Activated T-cell treated with anti-CD3 and anti-CD28 coated beads, Interleukin-2, amount 50 U/mL, for 72 hours (primary cell): ENCODE measurements around the gene LBHD1. TPM values are rescaled to one million over a fixed set of nuclear protein-coding genes. Genes with fewer than 3 reads are reported as not detected.
"Not testable (repeated sequence)": the region's sequence is repeated elsewhere in the genome, so short reads cannot be mapped to it uniquely, and the experiment has no call there.

ENCODE experiments used
- ATAC-seq, 2 donors: fragments of 150-1000 bp; cut with Tn5 transposase; replicated peaks in 1 of 2; 2 replicates each; pipeline ENCODE4 v1.10.0; 2021; ENCODE audit warnings: moderate library complexity in 2 of 2, mild to moderate bottlenecking in 1 of 2
- DNase-seq, 2 donors: peaks; one replicate each; pipeline ENCODE4 v3.0.0; 2021 to 2022; ENCODE audit warnings: mixed read lengths in 1 of 2
- H3K27ac Mint-ChIP-seq: one replicate; pipeline ENCODE4 v1.8.0; 2022; ENCODE audit warnings: mild to moderate bottlenecking, moderate library complexity, mixed read lengths
- H3K27me3 Mint-ChIP-seq: one replicate; pipeline ENCODE4 v1.8.0; 2022; ENCODE audit warnings: low read depth, mixed read lengths
- H3K36me3 Mint-ChIP-seq, 2 donors: one replicate each; pipeline ENCODE4 v1.8.0; 2022; ENCODE audit warnings: mixed read lengths in 2 of 2, mild to moderate bottlenecking in 1 of 2; ENCODE audit not compliant: insufficient read depth in 2 of 2
- H3K4me1 Mint-ChIP-seq: one replicate; pipeline ENCODE4 v1.8.0; 2022; ENCODE audit warnings: low read depth, mixed read lengths
- H3K4me3 Mint-ChIP-seq, 2 donors: one replicate each; pipeline ENCODE4 v1.8.0; 2022; ENCODE audit warnings: mild to moderate bottlenecking in 2 of 2, mixed read lengths in 2 of 2, moderate library complexity in 2 of 2
- H3K9me3 Mint-ChIP-seq, 2 donors: one replicate each; pipeline ENCODE4 v1.8.0; 2022; ENCODE audit warnings: mixed read lengths in 2 of 2
- total RNA-seq, 2 donors: library from RNA; stranded (reverse); gene quantifications; one replicate each; pipeline ENCODE4 v1.2.3, GENCODE V29; 2022

LBHD1 gene
- total RNA-seq, 2 donors from 2014 or later, result 9.9 to 13.0 TPM

DNA sequence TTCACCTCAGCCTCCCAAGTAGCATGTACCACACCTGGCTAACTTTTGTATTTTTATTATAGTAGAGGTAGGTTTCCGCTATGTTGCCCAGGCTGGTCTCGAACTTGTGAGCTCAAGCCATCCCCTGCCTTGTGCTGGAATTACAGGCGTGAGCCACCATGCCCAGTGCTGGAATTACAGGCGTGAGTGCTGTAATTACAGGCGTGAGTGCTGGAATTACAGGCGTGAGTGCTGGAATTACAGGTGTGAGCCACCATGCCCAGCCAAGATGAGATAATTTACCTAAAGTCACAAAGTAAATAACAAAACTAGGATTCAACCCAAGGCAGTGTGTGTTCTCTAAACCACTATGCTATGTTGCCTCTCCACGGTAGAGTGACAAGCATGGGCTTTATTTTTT, 10.5 kb upstream of the LBHD1 start:
- ATAC-seq (no peak), DNase-seq (no peak)
- Mint-ChIP-seq H3K36me3 (peaks cover 2 to 6% of the 10 kb centered on the region in 2 donors), H3K27me3 (no peaks in the 10 kb centered on the region), H3K4me3 (no peak overlapping the region), H3K27ac (no peak overlapping the region), H3K9me3 (no peaks in the 10 kb centered on the region), H3K4me1 (peaks cover 29% of the 10 kb centered on the region)

DNA sequence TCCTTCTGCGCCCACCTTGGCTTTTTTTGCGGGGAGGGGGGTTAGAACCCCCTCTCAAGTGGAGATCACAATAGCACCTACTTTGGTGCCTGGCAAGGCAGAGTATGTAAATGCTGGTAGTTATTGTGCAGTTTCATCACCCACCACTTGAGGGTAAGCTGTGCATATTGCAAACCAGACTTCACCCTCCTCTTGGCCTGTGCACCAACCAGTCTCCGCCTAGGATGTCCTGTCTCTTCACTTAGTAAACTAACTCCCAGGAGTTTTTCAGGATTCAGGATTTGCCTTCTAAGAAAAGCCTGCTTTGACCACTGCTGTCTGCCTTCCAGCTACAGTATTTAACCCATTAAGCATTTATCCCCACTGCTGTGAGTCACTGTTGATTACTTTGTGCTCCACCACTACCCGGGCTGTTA, 8.8 kb upstream of the LBHD1 start:
- H3K36me3 Mint-ChIP-seq, result peaks cover 5 to 11% of the 10 kb centered on the region in 2 donors
- peak overlapping the region; percentile 84 for H3K27ac Mint-ChIP-seq
- peak overlapping the region; percentile 65 to 76 for H3K4me3 Mint-ChIP-seq

DNA sequence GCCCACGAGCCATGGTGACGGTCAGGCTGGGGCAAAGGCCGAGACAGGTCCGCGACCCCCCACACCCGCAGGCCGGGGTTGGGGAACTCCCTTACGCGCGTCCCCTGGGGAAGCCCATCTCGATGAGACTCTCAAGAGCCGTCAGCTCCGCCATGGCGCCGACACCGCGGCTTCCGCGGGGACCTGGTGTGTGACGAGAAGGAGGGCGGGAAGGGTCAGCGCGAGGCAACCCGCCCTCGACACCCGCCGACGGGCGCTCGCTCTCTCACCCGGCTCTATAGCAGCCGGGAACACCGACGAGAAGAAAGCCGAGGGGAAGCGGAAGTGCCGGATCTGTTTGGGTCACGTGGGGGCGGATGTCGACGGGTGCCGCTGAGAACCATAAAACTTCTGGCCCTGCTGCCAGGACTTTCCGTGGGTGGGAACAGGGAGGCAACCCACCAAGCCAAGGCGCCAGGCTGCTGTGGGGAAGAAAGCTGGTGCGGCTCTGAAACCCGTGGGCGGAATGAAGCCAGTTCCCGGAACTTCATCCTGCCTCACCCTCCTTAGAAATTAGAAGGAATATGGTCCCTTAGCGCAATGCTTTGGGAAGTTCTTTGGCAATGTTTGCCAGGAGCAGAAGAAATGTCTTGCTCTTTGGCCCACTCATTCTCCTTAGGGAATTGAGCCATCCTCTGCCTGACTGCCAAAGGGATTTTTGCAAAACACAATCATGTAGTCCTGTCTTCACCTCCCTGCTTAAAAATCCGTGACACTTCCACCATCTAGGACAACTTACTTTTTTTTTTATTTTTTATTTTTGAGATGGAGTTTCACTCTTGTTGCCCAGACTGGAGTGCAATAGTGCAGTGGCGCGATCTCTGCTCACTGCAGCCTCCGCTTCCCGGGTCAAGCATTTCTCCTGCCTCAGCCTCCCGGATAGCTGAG, 7.0 kb upstream of the LBHD1 start, which contains the start of gene UBXN1:
Gene UBXN1 (minus strand): TSS at position 304 of the 927 bp plus-strand sequence. CDS start 150 bp downstream, at position 154.
- Mint-ChIP-seq H3K27ac (peak within 1 kb of the TSS; percentile 93), H3K36me3 (peaks cover 7 to 16% of the 10 kb centered on the region in 2 donors), H3K27me3 (no peaks in the 10 kb centered on the region), H3K9me3 (no peaks in the 10 kb centered on the region), H3K4me1 (peaks cover 50% of the 10 kb centered on the region), H3K4me3 (peak within 1 kb of the TSS; percentile 76 to 80)
- ATAC-seq (peak; percentile 90 to 93), DNase-seq (peak; percentile 86 to 89)

More for the DNA sequence above, 8.8 kb upstream of the LBHD1 start:
- H3K27me3 Mint-ChIP-seq, result no peaks in the 10 kb centered on the region
- ATAC-seq (peak; percentile 77), DNase-seq (peak; percentile 49 to 60)
- no peaks in the 10 kb centered on the region for H3K9me3 Mint-ChIP-seq
- peaks cover 44% of the 10 kb centered on the region for H3K4me1 Mint-ChIP-seq

DNA sequence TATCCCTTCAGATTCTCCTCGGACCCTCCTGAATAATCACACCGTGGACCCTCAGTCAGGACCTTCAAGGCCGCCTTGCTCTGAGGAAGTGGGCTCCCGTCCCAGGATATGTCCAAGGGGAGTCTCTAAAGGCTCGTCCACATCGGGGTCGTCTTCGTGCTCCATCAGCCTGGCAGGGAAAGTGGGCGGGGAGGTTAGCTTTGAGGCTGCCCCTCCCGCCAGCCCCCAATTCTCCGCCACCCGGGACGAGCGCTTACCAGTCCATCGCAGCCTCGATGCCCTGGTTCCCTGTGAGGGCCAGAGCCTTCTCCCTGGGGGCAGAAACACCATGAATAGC, 6.3 kb upstream of the LBHD1 start:
- Mint-ChIP-seq H3K4me1 (peaks cover 54% of the 10 kb centered on the region), H3K27me3 (no peaks in the 10 kb centered on the region), H3K27ac (peak overlapping the region; percentile 93), H3K36me3 (peaks cover 7 to 18% of the 10 kb centered on the region in 2 donors), H3K4me3 (peak overlapping the region; percentile 76 to 80), H3K9me3 (no peaks in the 10 kb centered on the region)
- ATAC-seq, result peak in 1 of 2 donors; percentile 4
- DNase-seq, result no peak

DNA sequence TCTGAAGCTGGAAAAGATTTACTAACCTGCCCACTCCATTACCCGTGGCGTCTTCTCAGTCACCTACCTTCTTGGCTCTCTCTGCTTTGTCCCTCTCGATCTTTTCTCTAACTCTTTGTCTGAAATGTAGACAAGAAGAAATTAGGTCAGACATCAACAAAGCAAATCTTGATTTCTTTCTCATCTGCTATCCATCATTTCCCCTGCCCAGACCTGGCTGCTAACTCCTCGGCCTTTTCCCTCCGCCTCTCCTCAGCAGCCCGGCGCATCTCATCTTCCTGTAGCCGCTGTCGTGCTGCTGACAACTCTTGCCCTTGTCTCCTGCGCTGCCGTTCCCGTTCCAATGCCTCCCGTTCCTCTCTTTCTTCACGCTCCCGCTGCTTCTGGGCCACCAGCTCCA, 5.6 kb upstream of the LBHD1 start:
- peak overlapping the region; percentile 76 to 80 for H3K4me3 Mint-ChIP-seq
- H3K9me3 Mint-ChIP-seq, result no peaks in the 10 kb centered on the region
- H3K27me3 Mint-ChIP-seq, result no peaks in the 10 kb centered on the region
- H3K36me3 Mint-ChIP-seq, result peaks cover 7 to 18% of the 10 kb centered on the region in 2 donors
- DNase-seq (no peak), ATAC-seq (no peak)
- H3K4me1 Mint-ChIP-seq, result peaks cover 58% of the 10 kb centered on the region
- H3K27ac Mint-ChIP-seq, result peak overlapping the region; percentile 76

DNA sequence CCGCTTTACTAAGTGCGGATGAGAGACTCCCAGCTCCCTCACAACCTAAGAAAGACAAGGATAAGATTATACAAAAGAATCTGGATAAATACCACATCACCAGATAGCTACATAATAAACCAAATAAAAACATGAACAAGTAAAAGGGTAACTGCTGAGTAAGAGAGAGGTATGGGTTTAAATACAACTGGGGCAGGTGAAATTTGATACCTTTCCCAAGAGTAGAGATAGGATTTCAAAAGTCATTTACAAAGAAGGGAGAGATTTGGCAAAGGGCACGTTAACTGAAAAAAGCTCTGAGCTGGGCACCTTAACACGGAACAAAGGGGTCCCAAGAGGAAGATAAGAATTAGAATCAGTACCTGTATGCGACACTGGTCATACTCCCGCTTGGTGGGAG, 5.1 kb upstream of the LBHD1 start:
- Mint-ChIP-seq H3K4me1 (peaks cover 64% of the 10 kb centered on the region), H3K9me3 (no peaks in the 10 kb centered on the region), H3K27me3 (no peaks in the 10 kb centered on the region), H3K27ac (peak overlapping the region; percentile 97), H3K36me3 (peaks cover 7 to 18% of the 10 kb centered on the region in 2 donors), H3K4me3 (peak overlapping the region; percentile 52 to 81)
- no peak for DNase-seq
- ATAC-seq, result no peak

DNA sequence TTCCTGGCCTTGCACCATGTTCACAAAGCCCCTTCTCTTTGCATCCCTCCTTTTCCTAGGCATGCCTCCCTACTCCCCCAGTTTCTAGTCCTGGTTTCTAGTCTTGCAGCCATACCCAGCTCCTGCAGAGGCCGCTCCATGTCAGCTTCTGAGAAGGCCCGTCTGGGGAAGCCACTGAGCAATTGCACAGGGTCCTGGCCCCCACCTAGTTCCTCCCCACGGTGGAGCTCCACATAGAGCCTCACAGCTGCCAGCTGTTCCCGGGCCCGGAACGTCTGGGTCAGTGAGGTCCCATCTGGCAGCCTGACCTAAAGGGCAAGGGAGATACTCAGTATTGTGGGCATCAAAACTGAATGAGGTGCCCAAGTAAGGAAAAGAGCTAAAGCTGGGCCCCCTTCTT, 4.6 kb upstream of the LBHD1 start:
- H3K4me3 Mint-ChIP-seq, result peak overlapping the region; percentile 52 to 81
- peak overlapping the region; percentile 97 for H3K27ac Mint-ChIP-seq
- peaks cover 66% of the 10 kb centered on the region for H3K4me1 Mint-ChIP-seq
- H3K27me3 Mint-ChIP-seq, result no peaks in the 10 kb centered on the region
- DNase-seq (no peak), ATAC-seq (no peak)
- H3K9me3 Mint-ChIP-seq, result no peaks in the 10 kb centered on the region
- peaks cover 7 to 18% of the 10 kb centered on the region in 2 donors for H3K36me3 Mint-ChIP-seq

DNA sequence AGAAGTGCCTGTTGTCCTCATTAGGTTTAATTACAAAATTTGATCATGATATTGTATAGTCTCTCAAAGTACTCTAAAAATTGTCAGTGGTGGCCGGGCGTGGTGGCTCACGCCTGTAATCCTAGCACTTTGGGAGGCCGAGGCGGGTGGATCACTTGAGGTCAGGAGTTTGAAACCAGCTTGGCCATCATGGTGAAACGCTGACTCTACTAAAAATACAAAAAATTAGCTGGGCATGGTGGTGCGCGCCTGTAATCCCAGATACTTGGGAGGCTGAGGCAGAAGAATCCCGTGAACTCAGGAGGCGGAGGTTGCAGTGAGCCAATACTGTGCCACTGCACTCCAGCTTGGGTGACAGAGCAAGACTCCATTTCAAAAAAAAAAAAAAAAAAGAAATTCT, 3.3 kb upstream of the LBHD1 start:
- not testable (repeated sequence) for DNase-seq, H3K27ac Mint-ChIP-seq, H3K4me3 Mint-ChIP-seq, H3K9me3 Mint-ChIP-seq, ATAC-seq, H3K27me3 Mint-ChIP-seq
- Mint-ChIP-seq H3K4me1 (peaks cover 68% of the 10 kb centered on the region), H3K36me3 (peaks cover 11 to 21% of the 10 kb centered on the region in 2 donors)

DNA sequence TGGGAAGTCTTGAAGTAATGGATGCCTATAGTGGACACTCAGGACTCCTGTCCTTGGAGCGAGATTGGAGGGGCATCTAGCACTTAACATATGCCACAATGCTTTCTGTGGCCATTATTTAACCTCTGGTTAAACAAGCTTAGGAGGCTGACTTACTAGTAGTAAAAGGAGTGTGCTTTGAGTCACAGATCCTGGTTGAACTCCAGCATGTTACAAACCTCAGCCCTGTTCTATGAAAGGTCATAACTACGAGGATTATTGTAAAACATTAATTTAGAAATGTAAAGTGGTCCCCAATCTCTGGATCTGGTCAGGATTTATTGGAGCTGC, 1.1 kb upstream of the LBHD1 start:
- Mint-ChIP-seq H3K27ac (no peak overlapping the region), H3K4me1 (peaks cover 66% of the 10 kb centered on the region), H3K9me3 (no peaks in the 10 kb centered on the region), H3K27me3 (no peaks in the 10 kb centered on the region), H3K36me3 (peaks cover 11 to 23% of the 10 kb centered on the region in 2 donors), H3K4me3 (peak overlapping the region; percentile 92 to 100)
- DNase-seq, result no peak
- ATAC-seq, result no peak

DNA sequence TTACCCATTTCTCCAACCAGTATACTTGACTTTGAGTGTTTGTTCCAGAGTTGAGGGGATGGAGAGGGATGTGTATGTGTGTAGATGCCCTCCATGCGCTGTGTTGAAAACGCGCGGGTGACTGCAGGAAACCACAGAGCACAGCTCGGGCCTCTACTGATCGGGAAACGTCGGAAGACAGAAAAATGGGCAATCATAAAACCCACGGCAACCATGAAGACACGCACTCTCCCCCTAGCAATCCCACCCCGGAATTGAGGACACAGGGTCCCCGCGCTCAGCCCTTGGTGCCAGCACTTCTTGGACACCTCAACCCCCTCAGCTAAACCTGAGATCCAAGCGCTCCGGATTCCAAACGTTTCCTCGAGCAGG, 845 bp downstream of the LBHD1 start:
- Mint-ChIP-seq H3K9me3 (no peaks in the 10 kb centered on the region), H3K36me3 (peaks cover 10 to 17% of the 10 kb centered on the region in 2 donors), H3K4me3 (peak overlapping the region; percentile 92 to 100), H3K27ac (peak overlapping the region; percentile 91), H3K4me1 (peaks cover 66% of the 10 kb centered on the region), H3K27me3 (no peaks in the 10 kb centered on the region)
- DNase-seq (peak in 1 of 2 donors; percentile 34), ATAC-seq (peak; percentile 24 to 35)

DNA sequence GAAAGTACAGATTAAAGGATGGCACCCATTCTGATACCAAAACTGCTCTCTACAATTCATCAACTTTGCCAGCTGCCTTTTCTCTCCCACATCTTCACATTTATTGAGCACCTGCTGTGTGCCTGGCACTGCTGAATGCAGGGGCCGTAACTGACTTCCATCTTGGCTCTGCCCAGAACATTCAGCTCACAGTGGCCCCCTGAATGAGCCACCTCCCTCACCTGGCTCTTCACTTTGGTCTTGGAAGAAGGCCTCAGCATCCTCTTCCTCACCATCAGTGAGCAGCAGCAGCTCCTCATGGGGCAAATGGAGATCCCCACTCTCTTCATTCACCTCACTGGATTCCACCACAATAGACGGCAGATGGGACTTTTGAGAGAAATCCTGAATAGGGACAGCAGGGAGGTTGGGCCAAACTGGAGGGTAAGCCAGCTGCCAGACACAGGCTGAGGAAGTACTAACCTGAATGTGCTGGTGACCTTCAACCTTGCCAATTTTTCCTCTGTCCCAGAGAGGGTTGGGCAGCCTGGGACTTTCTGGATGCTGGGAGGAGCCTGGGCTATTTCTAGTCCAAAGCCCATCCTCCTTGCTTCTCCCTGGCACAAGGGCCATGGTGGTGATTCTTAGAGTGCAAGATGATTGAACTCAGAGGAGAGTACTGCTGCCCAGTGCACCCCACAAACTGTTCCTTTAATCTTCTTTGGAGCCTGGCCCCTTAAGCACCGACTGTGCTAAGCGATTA, 2.5 kb downstream of the LBHD1 start:
- Mint-ChIP-seq H3K9me3 (no peaks in the 10 kb centered on the region), H3K4me3 (peak overlapping the region; percentile 92 to 100), H3K27me3 (no peaks in the 10 kb centered on the region), H3K4me1 (peaks cover 61% of the 10 kb centered on the region), H3K36me3 (peaks cover 7 to 13% of the 10 kb centered on the region in 2 donors), H3K27ac (peak overlapping the region; percentile 91)
- no peak for DNase-seq
- ATAC-seq, result no peak

DNA sequence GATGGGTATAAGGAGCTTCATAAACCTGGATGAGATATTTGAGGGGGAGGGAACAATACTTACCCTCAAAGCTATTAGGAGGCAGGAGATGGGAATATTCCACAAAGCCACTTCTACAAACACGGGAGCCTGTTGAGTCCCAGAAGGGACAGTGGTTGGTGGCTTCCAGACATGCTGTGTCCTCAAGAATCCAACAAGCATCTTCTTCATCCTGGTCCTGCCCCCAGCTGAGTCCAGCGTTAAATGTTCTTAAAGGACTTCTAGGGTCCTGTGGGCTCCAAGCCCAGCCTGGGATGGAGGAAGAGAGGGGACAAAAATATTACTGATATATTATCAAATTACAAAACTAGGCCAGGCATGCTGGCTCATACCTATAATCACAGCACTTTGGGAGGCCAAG, 4.6 kb downstream of the LBHD1 start:
- peak overlapping the region; percentile 95 for H3K27ac Mint-ChIP-seq
- DNase-seq, result no peak
- peaks cover 8 to 19% of the 10 kb centered on the region in 2 donors for H3K36me3 Mint-ChIP-seq
- ATAC-seq, result no peak
- H3K4me3 Mint-ChIP-seq, result peak overlapping the region; percentile 96 to 97
- H3K9me3 Mint-ChIP-seq, result no peaks in the 10 kb centered on the region
- H3K4me1 Mint-ChIP-seq, result peaks cover 58% of the 10 kb centered on the region
- no peaks in the 10 kb centered on the region for H3K27me3 Mint-ChIP-seq

DNA sequence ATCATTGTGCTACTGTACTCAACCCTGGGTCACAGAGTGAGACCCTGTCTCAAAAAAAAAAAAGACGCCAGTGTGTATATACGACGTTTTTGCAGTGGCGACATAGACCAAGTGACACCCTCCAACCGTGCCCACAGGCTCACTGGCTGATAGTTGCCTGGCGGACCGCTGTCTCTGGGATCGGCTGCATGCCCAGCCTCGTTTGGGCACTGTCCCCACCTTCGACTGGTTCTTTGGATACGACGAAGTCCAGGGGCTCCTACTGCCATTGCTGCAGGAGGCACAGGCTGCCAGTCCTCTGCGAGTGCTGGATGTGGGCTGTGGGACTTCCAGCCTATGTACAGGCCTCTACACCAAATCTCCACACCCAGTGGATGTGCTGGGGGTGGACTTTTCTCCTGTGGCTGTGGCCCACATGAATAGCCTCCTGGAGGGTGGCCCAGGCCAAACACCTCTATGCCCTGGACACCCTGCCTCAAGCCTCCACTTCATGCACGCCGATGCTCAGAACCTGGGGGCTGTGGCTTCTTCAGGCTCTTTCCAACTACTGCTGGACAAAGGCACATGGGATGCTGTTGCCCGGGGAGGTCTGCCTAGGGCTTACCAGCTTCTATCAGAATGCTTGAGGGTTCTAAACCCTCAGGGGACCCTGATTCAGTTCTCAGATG, 5.7 kb downstream of the LBHD1 start:
- ATAC-seq (no peak), DNase-seq (no peak)
- H3K36me3 Mint-ChIP-seq, result peaks cover 8 to 18% of the 10 kb centered on the region in 2 donors
- no peaks in the 10 kb centered on the region for H3K27me3 Mint-ChIP-seq
- no peaks in the 10 kb centered on the region for H3K9me3 Mint-ChIP-seq
- peak overlapping the region; percentile 95 for H3K27ac Mint-ChIP-seq
- H3K4me1 Mint-ChIP-seq, result peaks cover 56% of the 10 kb centered on the region
- peak overlapping the region; percentile 96 to 97 for H3K4me3 Mint-ChIP-seq
